IPS-18c (cell line): ENCODE data around the gene ZC3H12C.

Experiments
- H3K4me3 ChIP-seq: 2 replicates; pipeline ENCODE4 v1.7.0; 2013; ENCODE audit warnings: low read depth, mild to moderate bottlenecking, low read length, moderate library complexity; ENCODE audit not compliant: insufficient read depth
- H3K9me3 ChIP-seq: one replicate; pipeline ENCODE4 v1.6.1; 2013; ENCODE audit warnings: mild to moderate bottlenecking, low read length, moderate library complexity; ENCODE audit not compliant: control insufficient read depth, insufficient read depth

Gene ZC3H12C

GRCh38 chr11:110217223-110217877, 124.2 kb downstream of the ZC3H12C start:
- H3K9me3 ChIP-seq: no peaks in the 10 kb centered on the region
- no peak overlapping the region for H3K4me3 ChIP-seq

- no peak overlapping the region for H3K4me3 ChIP-seq
- no peaks in the 10 kb centered on the region for H3K9me3 ChIP-seq
Observed at GRCh38 chr11:110217936-110218335, 124.7 kb downstream of the ZC3H12C start.

GRCh38 chr11:110219006-110219785, 126.0 kb downstream of the ZC3H12C start:
- Histone ChIP-seq H3K4me3 (no peak overlapping the region), H3K9me3 (no peaks in the 10 kb centered on the region)
